HG03025 (cell line): ENCODE data around the gene WDFY4.

Experiments
- ATAC-seq: cut with Tn5 transposase; IDR thresholded peaks from one replicate; pipeline ENCODE4 v1.9.1; 2021; ENCODE audit warnings: mild to moderate bottlenecking, moderate library complexity; ENCODE audit not compliant: unreplicated experiment, low FRiP score

WDFY4 gene

GRCh38 chr10:48740988-48741387, 56.3 kb downstream of the WDFY4 start:
- no peak for ATAC-seq

DNA sequence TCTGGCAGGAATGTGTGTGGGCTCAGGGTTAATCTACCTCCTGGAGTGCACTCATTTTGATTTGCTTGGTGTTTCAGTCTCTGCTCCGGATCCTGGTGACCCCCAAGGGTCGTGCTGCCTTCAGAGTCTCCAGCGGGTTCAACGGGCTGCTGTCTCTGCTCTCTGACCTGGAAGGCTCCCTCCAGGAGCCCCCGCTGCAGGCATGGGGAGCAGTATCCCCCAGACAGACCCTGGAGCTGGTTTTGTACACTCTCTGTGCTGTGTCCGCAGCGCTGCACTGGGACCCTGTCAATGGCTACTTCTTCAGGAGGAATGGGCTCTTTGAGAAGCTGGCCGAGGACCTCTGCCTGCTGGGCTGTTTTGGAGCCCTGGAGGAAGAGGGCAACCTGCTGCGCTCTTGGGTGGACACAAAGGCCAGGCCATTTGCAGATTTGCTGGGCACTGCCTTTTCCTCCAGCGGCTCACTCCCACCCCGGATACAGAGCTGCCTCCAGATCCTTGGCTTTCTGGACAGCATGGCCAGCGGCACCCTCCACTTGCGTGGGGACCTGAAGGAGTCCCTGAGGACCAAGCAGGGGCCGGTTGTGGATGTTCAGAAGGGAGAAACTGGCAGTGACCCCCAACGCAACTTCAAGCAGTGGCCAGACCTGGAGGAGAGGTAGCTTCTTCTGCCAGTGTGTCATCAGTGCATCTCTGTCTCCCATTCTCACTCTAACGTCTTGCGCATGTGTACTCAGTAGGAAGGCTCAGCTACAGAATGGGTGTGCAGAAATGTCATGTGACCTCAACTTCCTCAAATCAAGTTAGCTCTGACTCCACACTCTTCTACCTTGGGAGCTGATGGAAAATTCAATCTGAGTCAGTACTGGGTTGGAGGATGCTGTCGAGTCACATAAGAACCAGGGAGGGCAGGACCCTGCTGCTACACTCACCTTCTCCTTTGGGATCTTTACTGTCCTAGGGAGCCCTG, 58.5 kb downstream of the WDFY4 start:
- ATAC-seq: no peak

DNA sequence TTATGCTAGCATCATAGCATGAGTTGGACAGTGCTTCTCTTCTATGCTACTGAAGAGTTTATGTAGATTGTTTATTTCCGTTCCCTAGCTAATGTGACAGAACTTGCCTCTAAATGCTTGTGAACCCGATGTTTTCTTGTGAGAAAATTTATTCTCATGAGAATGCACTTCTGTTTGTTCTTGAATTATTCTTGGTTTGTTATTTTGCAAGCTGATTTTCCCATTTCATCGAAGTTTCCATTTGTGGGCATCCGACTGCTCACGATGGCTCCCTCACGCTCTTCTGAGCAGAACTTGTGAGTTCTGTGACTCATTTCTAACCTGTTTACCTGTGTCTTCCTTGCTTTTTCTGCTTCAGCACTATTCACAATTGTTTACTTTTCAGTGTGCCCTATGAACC, 59.9 kb downstream of the WDFY4 start:
- ATAC-seq: no peak

DNA sequence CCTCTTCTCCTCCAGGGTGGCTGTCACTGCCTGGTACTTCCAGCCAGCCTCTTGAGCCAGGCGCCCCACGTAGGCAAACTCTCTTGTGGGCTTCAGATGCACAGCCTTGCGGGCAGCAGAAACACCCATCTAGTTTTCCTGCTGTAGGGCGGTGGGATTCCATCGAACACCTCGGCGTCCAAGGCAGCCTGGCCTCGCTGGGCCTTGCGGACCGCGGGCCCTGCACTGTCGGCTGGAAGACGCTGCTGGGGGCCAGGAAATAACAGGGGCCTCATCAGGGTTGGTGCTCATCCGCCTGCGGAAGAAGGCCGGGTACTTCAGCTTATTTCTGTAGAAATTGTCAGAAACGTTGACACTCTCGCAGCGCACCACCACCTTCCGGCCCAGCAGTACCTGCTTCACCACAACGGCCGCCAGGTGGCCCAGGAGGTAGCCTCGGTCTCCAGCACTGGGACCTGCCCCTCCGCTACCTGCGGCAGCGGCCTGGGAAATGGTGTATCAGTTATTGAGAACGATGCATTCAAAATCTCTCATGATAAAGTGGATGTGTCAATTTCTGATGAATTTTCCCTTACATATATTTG, 61.1 kb downstream of the WDFY4 start:
- ATAC-seq: no peak

DNA sequence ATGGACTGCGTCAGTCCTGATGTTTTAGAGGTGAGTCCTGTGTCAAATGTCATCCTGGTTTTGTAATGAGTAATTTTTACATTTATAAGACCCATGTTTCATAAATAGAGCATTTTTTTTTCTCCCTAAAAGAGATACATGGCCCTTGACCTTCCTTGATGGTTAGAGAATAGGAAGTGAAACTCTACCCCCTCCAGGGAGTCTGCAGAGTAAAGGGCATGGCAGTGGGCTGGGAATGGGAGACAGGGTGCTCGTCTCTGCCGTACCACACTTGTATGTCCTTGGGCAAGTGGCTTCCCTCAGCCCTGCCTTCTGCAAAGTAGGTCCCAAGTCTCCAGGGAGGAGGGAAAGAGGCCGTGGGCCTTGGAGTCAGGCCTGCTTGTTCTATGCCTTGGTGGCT, 63.9 kb downstream of the WDFY4 start:
- ATAC-seq: no peak

GRCh38 chr10:48749254-48749787, 64.6 kb downstream of the WDFY4 start:
- no peak for ATAC-seq

GRCh38 chr10:48750019-48750418, 65.3 kb downstream of the WDFY4 start:
- ATAC-seq: no peak

DNA sequence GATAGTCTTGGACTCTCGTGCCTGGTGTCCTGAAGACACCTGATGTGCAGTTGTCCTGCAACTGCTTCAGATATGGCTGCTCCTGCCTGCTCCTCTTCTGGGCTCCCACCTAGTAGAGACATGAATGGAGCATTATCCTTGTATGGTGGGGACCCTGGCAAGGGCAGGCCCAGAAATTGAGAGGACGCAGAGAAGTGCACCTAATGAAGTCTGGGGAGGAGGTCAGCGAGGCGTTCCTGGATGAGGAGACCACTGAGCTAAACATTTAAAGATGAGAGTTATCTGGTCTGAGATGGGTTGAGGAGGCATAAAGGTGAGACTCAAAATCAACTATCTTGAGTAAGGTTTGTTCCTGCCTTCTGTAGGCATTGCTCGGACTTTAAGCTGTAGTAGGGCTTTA, 66.3 kb downstream of the WDFY4 start:
- no peak for ATAC-seq

- ATAC-seq: no peak
Observed at GRCh38 chr10:48751730-48752129, 67.1 kb downstream of the WDFY4 start.

DNA sequence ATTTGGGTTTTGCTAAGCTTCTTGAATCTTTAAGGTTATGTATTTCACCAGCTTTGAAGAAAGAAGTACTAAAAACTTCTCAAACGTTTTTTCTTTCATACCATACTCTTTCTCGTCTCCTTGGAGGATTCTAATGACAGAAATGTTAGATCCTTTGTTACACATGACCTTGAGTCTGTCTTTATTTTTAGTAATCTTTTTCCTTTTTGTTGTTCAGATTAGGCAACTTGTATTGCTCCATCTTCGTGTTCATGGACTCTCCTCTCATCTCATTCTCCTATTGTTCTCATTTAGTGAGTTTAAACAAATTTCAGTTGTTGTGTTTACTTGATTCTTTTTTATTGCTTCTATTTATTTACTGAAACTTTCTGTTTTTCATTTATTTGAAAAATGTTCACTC, 73.7 kb downstream of the WDFY4 start:
- ATAC-seq: no peak

GRCh38 chr10:48759113-48759901, 74.6 kb downstream of the WDFY4 start:
- no peak for ATAC-seq

- no peak for ATAC-seq
Observed at GRCh38 chr10:48760983-48761382, 76.3 kb downstream of the WDFY4 start.

GRCh38 chr10:48762064-48763042, 77.7 kb downstream of the WDFY4 start:
- no peak for ATAC-seq

DNA sequence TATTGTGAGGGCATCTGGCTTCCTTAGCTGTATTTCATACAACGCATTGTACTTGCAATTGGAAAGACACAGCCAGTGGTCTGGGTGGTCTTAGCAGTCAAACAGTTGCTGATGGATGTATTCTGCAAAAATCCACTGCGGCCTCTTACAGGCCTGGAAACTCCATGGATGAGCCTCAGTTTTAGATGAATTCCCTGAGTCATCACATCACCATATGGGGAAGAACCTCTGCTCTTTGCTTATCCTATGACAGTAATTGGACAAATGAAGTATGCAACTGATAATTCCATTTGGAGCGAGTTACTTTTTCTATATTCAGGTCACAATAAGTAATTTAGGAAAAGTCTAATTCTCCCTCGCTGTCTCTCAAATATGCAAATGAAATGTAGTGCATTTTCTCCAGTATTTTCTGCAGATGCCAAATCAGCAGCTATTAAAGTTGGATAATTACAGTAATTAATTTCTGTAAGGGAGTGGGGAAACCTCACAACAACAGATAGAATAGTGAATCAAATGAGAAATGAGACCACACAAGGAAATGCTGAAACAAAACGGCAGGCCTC, 78.8 kb downstream of the WDFY4 start:
- no peak for ATAC-seq

GRCh38 chr10:48764486-48764885, 79.8 kb downstream of the WDFY4 start:
- ATAC-seq: no peak

DNA sequence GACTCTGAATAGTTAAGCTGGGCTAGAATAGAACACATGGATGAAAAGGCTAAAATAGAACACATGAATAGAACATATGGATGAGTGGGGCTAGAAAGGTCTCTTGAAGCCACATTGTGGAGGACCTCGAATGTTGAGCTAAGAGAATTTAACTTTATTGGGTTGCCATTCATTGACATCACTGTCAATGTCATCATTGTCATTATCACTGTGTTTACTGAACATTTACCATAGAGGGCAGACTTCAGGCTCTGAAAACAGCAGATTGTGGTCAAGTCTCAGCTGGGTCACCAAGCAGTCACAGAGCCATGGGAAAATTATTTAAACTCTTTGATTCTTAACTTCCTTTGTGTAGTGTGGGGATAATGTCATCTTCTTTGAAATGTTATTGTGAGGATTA, 80.4 kb downstream of the WDFY4 start:
- ATAC-seq: no peak

DNA sequence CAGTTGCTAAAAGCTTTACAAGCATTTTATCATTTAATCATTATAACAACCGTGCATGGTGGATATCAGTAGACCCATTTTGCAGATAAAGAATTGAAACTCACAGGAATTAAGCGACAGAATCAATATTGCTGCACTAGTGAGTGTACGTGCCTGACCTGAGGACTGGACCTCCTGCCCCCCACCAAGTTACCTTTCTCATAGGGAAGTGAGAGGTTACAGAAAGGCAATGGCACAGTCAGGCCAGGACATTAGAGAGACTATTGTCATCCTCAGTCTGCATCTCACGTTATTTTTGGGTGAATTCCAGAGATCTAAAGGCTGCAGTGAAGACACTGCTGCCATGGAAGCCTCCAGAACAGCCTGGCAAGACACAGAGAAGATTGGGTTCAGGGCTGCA, 80.9 kb downstream of the WDFY4 start:
- no peak for ATAC-seq

DNA sequence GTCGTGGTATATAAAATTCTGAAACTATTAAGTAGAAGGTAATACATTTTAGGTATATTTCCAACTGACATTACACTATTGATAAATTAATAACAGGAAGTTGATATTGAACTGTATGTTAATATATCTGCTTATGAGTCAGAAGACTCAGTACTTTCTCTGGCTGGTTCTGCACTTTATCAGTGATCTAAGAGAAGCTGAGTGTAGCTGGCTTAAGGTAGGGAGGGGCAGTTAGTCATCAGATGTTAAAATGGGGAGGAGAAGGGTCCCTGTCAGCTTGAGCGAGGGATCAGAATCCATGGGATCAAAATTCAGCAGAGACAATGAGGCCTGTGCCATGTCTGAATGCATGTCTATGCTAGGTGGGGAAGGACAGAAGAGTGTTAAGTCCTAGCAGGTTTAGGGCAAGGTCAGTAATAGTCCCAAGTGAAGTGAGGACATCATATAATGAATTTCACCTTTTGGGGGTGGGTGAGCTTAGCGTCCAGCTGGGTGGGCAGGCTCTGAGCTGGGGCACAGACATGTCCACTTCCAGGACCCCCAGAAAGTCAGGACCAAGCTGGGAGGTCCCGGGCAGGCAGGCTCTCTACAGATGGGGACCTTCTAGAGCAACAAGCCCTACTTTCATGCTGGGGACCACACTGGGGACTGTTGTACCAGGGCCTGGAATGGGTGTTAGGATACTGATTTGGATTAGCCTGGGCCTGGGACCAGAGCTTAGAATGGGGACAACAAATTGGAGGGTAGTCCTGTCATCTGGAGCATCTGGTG, 82.9 kb downstream of the WDFY4 start:
- no peak for ATAC-seq
